ENCODE results near the gene UNC5A. TPM values are rescaled to one million over a fixed set of nuclear protein-coding genes. Genes with fewer than 3 reads are reported as not detected.

UNC5A gene
- total RNA-seq, 4 donors from 2014 or later, result 0.34 to 0.67 (median 0.67) TPM; not detected in 1

- 58 to 72% methylated on average over 8 of the region's 8 CpGs for WGBS, 2 donors
- no peaks in the 10 kb centered on the region for H3K36me3 ChIP-seq
- no peak overlapping the region for H3K4me3 ChIP-seq (replicated peaks in 1 of 3)
- no peaks in the 10 kb centered on the region for H3K4me1 ChIP-seq
- intact Hi-C loops (cut with DNase I), result no loop called here
- no peaks in the 10 kb centered on the region for H3K27me3 ChIP-seq
- no peak overlapping the region for H3K27ac ChIP-seq
- TF ChIP-seq, protein P1, sequence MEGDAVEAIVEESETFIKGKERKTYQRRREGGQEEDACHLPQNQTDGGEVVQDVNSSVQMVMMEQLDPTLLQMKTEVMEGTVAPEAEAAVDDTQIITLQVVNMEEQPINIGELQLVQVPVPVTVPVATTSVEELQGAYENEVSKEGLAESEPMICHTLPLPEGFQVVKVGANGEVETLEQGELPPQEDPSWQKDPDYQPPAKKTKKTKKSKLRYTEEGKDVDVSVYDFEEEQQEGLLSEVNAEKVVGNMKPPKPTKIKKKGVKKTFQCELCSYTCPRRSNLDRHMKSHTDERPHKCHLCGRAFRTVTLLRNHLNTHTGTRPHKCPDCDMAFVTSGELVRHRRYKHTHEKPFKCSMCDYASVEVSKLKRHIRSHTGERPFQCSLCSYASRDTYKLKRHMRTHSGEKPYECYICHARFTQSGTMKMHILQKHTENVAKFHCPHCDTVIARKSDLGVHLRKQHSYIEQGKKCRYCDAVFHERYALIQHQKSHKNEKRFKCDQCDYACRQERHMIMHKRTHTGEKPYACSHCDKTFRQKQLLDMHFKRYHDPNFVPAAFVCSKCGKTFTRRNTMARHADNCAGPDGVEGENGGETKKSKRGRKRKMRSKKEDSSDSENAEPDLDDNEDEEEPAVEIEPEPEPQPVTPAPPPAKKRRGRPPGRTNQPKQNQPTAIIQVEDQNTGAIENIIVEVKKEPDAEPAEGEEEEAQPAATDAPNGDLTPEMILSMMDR (IDR thresholded peaks at IDR 0.05), result no peak
- no peak for TF ChIP-seq POLR2A (IDR thresholded peaks at IDR 0.05)
- DNase-seq, result no peak
- H3K9me3 ChIP-seq, result no peaks in the 10 kb centered on the region
Observed at GRCh38 chr5:176831425-176831824, 21.1 kb downstream of the UNC5A start.

DNA sequence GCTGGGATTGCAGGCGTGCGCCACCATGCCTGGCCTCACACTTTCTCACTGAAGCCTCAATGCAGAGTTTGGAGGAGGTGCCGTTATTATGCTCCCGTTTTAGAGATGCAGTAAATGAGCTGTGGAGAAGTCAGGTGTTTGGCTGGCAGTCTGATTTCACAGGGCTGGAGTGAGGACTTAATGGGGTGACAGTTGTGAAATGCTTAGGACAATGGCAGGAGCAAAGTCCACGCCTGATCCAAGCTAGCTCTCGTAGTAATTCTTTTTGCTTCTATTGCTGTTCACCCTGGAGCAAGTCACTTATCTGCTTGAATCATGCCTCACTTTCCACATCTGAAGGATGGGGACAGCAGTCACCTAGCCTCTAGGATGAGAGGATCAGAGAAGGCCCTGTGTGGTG is 21.8 kb downstream of the UNC5A start:
- Histone ChIP-seq H3K9me3 (no peaks in the 10 kb centered on the region), H3K4me1 (no peaks in the 10 kb centered on the region), H3K27me3 (no peaks in the 10 kb centered on the region), H3K27ac (no peak overlapping the region), H3K36me3 (no peaks in the 10 kb centered on the region), H3K4me3 (replicated peaks in 1 of 3) (no peak overlapping the region)
- 80 to 89% methylated on average over 6 of the region's 6 CpGs for WGBS, 2 donors
- DNase-seq, result no peak
- TF ChIP-seq, protein P1 (IDR thresholded peaks at IDR 0.05), result no peak
- TF ChIP-seq POLR2A (IDR thresholded peaks at IDR 0.05), result no peak
- intact Hi-C loops (cut with DNase I), result no loop called here

DNA sequence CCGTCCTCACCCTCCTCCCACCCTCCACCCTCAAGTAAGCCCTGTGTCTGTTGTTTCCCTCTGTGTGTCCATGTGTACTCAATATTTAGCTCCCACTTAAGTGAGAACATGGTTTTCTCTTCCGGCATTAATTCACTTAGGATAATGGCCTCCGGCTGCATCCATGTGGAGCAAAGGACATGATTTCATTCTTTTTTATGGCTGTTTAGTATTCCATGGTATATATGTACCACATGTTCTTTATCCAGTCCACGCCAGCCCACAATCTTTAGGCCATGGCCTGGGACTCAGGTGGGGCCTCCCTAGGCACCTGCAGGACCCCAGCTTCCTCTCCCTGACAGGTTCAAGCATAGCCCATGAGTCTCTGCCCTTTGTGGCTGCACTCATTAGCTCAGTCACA is 22.9 kb downstream of the UNC5A start:
- H3K4me3 ChIP-seq (replicated peaks in 1 of 3), result no peak overlapping the region
- H3K9me3 ChIP-seq, result no peaks in the 10 kb centered on the region
- no peak overlapping the region for H3K27ac ChIP-seq
- intact Hi-C loops (cut with DNase I), result no loop called here
- no peaks in the 10 kb centered on the region for H3K27me3 ChIP-seq
- WGBS, 2 donors, result 85 to 88% methylated on average over 4 of the region's 4 CpGs
- no peak for DNase-seq
- no peaks in the 10 kb centered on the region for H3K36me3 ChIP-seq
- TF ChIP-seq, protein P1 (IDR thresholded peaks at IDR 0.05), result no peak
- no peak for TF ChIP-seq POLR2A (IDR thresholded peaks at IDR 0.05)
- no peaks in the 10 kb centered on the region for H3K4me1 ChIP-seq

DNA sequence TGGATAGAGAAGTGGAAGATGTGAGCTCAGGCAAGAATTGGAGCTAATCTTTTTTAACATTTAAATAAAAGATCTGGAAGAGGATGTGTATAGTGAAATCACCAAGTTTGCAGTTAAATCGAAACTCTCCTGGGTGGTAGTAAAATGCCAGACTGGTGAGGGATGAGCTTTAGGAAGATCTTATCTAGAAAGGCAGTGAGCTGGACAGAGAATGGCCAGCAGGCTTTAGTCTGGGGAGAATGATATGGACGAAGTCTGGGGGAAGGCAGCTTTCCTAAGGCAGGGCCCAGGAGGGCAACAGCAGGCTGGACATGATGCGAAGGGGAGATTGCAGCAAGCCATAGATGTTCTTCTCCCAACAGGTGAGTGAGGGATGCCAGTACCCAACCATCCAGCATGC is 25.6 kb downstream of the UNC5A start:
- no peaks in the 10 kb centered on the region for H3K9me3 ChIP-seq
- H3K4me1 ChIP-seq, result no peaks in the 10 kb centered on the region
- TF ChIP-seq POLR2A (IDR thresholded peaks at IDR 0.05), result no peak
- TF ChIP-seq, protein P1 (IDR thresholded peaks at IDR 0.05), result no peak
- WGBS, 2 donors, result 53% methylated on average over 3 of the region's 3 CpGs
- intact Hi-C loops (cut with DNase I), result no loop called here
- H3K27me3 ChIP-seq, result no peaks in the 10 kb centered on the region
- DNase-seq, result no peak
- H3K27ac ChIP-seq, result no peak overlapping the region
- no peaks in the 10 kb centered on the region for H3K36me3 ChIP-seq
- no peak overlapping the region for H3K4me3 ChIP-seq (replicated peaks in 1 of 3)

GRCh38 chr5:176836811-176837706 is 26.7 kb downstream of the UNC5A start:
- no peak for DNase-seq
- TF ChIP-seq POLR2A (IDR thresholded peaks at IDR 0.05), result no peak
- TF ChIP-seq, protein P1 (IDR thresholded peaks at IDR 0.05), result no peak
- H3K27me3 ChIP-seq, result no peaks in the 10 kb centered on the region
- H3K9me3 ChIP-seq, result no peaks in the 10 kb centered on the region
- H3K4me1 ChIP-seq, result no peaks in the 10 kb centered on the region
- whole genome bisulfite sequencing, 2 donors, result 60 to 61% methylated on average over 14 to 15 of the region's 15 CpGs
- H3K4me3 ChIP-seq (replicated peaks in 1 of 3), result no peak overlapping the region
- intact Hi-C loops (cut with DNase I), result no loop called here
- H3K27ac ChIP-seq, result no peak overlapping the region
- no peaks in the 10 kb centered on the region for H3K36me3 ChIP-seq
